ENCODE results near the gene DESI2.

Gene DESI2

DNA sequence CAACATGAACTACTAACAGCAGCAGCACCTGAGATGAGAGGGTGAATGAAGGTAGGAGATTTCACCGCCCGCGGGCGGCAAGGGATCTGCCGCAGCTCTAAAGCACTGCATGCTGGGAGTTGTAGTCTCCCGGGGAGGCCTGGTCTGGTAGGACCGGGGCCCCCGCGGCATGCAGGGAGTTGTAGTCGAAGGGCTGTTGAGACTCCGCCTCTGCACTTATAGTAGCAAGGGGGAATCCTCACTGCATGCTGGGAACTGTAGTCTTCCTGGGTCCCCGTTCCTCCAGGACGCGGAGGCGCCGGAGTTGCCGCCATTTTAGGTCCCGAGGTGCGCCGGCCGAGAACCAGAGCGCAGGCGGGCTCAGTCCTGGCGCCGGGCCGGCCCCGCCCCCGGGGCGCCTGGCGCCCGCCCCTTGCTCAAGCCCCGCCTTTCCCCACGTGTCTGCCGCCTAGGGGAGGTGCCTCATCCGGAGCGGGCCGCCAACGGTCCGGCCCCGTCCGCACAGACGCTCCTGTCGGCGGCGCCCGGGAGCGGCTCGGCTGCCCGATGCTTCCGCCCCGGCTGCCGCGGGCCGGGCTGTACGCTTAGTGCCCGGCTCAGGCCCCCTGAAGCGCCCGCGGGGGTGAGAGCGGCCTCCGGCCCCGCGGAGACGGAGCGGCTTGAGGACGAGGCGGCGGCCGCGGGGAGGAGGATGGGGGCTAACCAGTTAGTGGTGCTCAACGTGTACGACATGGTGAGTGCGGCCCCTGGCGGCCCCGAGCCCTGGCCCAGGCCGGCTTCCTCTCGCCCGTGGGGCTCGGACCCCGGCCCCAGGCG is at the start of gene DESI2:
DESI2 (plus strand) TSS at position 504 of the 816 bp plus-strand sequence; CDS start at position 692, 188 bp downstream.
- DNase-seq (ENCODE audit: low spot score), result peak; percentile 98

DNA sequence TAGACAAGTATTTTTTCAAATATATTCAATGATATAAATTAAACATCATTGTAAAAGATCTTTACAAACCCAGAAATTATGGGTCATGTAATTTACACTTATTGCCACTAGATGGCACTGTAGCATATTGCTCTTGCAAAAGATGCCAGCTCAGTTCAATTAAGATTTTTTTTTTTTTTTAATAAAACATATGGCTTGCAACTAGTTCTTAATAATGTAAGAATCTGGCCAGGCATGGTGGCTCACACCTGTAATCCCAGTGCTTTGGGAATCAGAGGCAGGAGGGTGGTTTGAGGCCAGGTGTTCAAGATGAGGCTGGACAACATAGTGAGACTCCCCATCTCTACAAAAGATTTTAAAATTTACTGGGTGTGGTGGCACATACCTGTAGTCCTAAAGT is 49.4 kb upstream of the DESI2 start:
- peak; percentile 65 for DNase-seq (ENCODE audit: low spot score)

DNA sequence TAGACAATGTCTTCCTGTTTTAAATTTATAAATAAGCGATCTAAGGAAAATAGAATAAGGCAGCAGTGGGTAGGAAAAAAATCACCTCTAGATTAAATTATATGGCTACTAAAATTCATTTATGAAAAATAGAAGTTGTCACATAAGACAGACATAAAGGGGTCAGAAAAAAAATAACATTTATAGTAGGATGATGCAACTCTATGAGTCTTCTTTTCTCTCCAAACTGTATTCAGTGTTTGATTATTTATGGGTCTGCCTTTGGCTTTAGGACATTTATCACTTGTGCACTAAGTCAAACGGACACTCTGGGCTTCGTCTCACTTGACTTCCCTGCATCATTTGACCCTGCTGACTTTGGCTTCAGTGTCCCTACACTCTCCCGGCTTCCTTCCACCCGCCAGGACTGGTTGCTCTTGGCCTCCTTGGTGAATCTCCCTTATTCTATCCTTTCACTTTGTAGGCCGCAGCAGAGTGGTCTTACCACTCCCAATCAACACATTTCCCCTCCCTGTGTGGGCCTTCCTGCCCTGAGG is 47.0 kb upstream of the DESI2 start:
- no peak for DNase-seq (ENCODE audit: low spot score)

- no peak for DNase-seq (ENCODE audit: low spot score)
These were observed 38.7 kb upstream of the DESI2 start for GRCh38 chr1:244614113-244614836.

DNA sequence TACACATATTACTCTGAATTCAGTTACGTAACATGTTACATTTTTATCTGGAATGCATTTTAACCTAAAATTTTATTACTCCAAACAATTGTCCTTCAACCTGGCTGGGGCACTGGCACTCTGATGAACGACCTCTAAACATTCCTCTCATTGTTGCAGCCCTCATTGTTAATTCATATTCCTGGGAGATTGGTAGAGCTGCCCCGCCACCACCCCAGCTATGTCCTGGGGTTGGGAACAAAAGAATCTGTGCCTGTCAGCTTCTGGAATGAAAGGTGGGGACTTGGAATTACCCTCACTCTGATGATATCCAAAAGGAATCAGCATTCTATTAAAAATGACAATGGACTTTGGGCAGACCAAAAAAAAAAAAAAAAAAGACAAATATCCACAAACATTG is 38.0 kb upstream of the DESI2 start:
- DNase-seq (ENCODE audit: low spot score), result no peak

DNA sequence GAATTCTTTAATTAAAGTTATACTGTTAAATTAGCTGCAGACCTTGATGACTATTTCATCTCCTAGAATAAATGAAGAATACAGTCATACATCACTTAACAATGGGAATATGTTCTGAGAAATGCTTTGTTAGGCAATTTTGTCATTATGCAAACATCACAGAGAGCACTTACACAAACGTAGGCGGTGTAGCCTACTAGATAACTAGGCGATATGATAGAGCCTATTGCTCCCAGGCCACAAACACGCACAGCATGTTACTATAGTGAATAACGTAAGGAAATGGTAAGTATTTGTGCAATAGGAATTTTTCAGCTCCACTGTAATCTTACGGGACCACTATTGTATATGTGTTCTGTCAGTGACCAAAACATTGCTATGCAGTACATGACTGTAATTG is 37.6 kb upstream of the DESI2 start:
- DNase-seq (ENCODE audit: low spot score), result no peak

- no peak for DNase-seq (ENCODE audit: low spot score)
These were observed 26.2 kb upstream of the DESI2 start for GRCh38 chr1:244626709-244627108.

DNA sequence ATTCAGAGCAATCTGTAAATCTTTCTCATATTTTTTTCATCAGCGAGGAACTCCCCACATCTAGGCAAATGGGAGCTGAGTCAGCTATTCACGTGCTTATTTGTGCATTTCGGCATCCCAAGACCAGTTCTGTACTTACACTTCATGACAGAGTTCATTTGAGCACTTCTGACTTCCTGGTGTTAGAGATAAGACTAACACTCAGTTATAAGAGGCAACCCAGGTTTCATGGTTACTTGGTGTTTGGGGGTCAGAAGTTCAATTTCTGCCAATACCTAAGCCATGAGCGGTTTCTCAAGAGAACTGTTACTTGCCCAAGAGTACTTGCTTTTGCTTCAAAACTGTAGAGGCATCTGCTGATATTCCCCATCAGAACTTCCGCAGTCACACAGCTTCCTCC is 24.1 kb upstream of the DESI2 start:
- DNase-seq (ENCODE audit: low spot score), result no peak

GRCh38 chr1:244633140-244633539 is 19.8 kb upstream of the DESI2 start:
- no peak for DNase-seq (ENCODE audit: low spot score)

DNA sequence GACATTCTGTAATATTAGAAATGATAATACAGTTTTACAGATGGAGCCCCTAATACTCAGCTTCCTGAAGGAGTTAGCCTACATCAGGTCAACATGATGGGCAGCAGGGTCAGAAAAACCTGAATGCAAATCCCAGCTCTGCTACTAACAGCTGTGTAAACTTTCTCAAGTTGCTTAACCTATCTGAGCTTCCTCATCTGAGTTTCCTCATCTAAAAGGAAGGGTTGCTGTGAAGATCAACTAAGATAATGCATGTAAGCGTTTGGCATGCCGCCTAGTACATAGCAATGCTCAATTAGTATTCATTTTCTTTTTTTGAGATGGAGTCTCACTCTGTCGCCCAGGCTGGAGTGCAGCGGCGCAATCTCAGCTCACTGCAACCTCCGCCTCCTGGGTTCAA is 18.4 kb upstream of the DESI2 start:
- no peak for DNase-seq (ENCODE audit: low spot score)

GRCh38 chr1:244636488-244637259 is 16.3 kb upstream of the DESI2 start:
- no peak for DNase-seq (ENCODE audit: low spot score)

GRCh38 chr1:244639561-244639960 is 13.4 kb upstream of the DESI2 start:
- DNase-seq (ENCODE audit: low spot score), result no peak

- DNase-seq (ENCODE audit: low spot score), result no peak
These were observed 12.0 kb upstream of the DESI2 start for GRCh38 chr1:244640917-244641316.

DNA sequence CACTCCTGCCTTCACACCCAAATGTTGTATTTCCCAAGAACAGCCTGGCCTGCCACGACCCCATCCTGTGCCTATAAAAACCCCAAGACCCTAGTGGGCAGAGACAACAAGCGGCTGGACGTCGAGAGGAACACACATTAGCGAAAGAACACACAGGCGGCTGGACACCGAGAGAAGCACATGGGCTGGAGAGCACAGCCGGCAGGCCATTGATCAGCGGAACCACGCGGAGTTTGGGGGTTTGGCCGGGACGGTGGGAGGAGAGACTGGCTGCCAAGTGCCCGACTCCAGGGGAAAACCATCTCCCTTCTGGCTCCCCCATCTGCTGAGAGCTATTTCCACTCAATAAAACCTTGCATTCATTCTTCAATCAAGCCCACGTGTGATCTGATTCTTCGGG is 10.4 kb upstream of the DESI2 start:
- no peak for DNase-seq (ENCODE audit: low spot score)

- no peak for DNase-seq (ENCODE audit: low spot score)
These were observed 9.9 kb upstream of the DESI2 start for GRCh38 chr1:244642988-244643387.

DNA sequence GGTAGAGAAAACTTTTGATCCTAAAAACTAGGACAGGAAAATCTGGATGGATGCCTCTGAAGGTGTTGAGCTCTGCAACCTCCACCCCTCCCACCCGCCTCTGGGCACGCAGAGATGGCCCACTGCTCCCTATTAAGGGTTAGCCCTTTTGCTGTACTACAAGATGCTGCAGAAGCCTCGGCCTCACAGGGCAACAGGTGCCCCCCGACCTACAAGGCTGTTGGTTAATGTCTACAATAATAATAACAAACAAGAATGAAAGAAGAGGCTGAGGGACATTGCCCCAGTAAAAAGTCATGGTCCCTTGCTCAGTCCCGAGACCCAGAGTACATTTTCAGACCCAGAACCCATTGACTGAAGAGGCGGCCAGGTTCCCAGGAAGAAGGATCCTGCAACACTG is 7.5 kb upstream of the DESI2 start:
- no peak for DNase-seq (ENCODE audit: low spot score)

GRCh38 chr1:244645890-244646289 is 7.0 kb upstream of the DESI2 start:
- no peak for DNase-seq (ENCODE audit: low spot score)

DNA sequence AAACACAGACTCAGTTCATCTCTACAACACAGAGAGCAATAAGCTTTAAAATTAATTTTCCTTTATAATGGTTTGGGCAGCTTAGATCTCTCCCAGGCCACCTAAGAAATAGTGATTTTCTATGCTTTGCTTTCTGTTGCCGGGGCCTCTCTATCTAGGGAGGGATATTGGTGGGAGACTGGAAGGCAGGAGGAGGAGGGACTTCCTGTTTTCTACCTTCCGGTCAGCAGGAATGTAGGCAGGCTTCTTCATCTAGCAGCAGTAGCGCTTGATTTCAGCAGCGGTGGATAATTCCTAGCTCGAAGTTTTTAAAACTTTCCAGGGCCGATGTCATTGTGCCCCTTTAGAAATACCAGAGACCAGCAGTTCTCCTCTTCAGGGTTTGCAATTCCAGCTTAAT is 5.1 kb upstream of the DESI2 start:
- no peak for DNase-seq (ENCODE audit: low spot score)

DNA sequence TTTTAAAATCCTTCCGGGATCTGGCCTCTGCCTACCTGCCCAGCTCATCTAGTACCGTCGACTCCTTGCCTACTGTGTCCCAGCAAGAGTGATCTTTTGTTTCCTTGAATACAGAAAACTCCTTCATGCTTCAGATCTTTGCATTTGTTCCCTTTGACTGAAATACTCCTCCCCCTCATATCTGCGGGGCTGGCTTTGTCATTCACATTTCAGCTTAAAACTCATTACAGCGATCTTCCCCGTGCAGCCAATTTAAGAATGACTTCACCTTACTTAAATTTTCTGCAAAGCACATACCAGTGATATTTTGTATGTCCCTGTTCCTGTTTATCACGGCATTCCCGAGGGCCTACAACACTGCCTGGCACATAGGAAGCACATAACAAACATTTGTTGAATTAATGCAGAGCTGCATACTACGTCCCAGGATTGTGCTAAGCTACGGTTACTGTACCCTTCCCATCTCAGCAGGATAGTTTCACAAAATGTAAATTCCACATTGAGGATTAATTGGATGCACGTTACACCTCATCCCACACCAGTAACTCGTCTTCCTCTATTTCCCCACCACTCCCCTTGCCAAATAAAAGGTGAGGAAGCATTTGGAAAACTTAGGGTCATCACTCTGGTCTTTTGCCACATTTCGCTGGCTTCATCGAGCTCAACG is 837 bp upstream of the DESI2 start:
- DNase-seq (ENCODE audit: low spot score), result no peak

GRCh38 chr1:244653439-244654107 is 647 bp downstream of the DESI2 start:
- DNase-seq (ENCODE audit: low spot score), result peak; percentile 17

Measured in hematopoietic multipotent progenitor cell treated with erythropoietin and hydrocortisone succinate and interleukin-3 and kit ligand, for 15 days (in vitro differentiated cells).